ENCODE measurements around the gene PNMA5. TPM values are rescaled to one million over a fixed set of nuclear protein-coding genes. Genes with fewer than 3 reads are reported as not detected.
"Not testable (repeated sequence)": the region's sequence is repeated elsewhere in the genome, so short reads cannot be mapped to it uniquely, and the experiment has no call there.

The PNMA5 gene
- total RNA-seq, 1 experiment from 2014 or later = not detected

- Histone ChIP-seq H4K20me1 (ENCODE audit: low read length) (no peaks in the 10 kb centered on the region), H3K4me3 (ENCODE audit: low read length) (no peak overlapping the region), H3F3A (ENCODE audit: low read length, unreplicated experiment) (no peaks in the 10 kb centered on the region), H3K9me2 (replicated peaks; ENCODE audit: low read length) (no peaks in the 10 kb centered on the region), H3K9ac (ENCODE audit: low read length) (no peak overlapping the region), H3K4me2 (ENCODE audit: low read length) (no peak overlapping the region), H3K36me3 (ENCODE audit: low read depth, low read length) (no peaks in the 10 kb centered on the region), H3K27me3 (ENCODE audit: low read length) (no peaks in the 10 kb centered on the region), H3K9me3 (ENCODE audit: low read length) (no peaks in the 10 kb centered on the region), H3K79me2 (ENCODE audit: low read length) (no peaks in the 10 kb centered on the region), H3K4me1 (ENCODE audit: insufficient read depth, low read length) (no peaks in the 10 kb centered on the region), H3K27ac (ENCODE audit: low read length) (no peak overlapping the region), H2AFZ (ENCODE audit: low read length) (no peak overlapping the region)
- ChIA-PET POLR2A (ENCODE audit: unreplicated experiment) (no interaction called here), CTCF (interaction anchor here (0.6 kb wide), 1 partner anchor 33 kb away, joined by 9 read pairs; no protein-coding TSS in a partner anchor)
- no TSS peak for BruUV-seq (replicated peaks)
- TF ChIP-seq EZH2 (IDR thresholded peaks at IDR 0.05; ENCODE audit: low read length, unreplicated experiment) = no peak
- TF ChIP-seq EZH2phosphoT487 (IDR thresholded peaks at IDR 0.05; ENCODE audit: borderline replicate concordance, low read length) = no peak
- no peak for TF ChIP-seq CTCF (conservative IDR thresholded peaks at IDR 0.05; ENCODE audit: low read depth, low read length)
- no peak for DNase-seq
- intact Hi-C loops (cut with micrococcal nuclease) = no loop called here
- ATAC-seq = no peak
Measured at GRCh38 chrX:153029875-153030274, 36.0 kb upstream of the PNMA5 start.

- H3K9ac ChIP-seq (ENCODE audit: low read length) = no peak overlapping the region
- H3K9me2 ChIP-seq (replicated peaks; ENCODE audit: low read length) = no peaks in the 10 kb centered on the region
- TF ChIP-seq EZH2phosphoT487 (IDR thresholded peaks at IDR 0.05; ENCODE audit: borderline replicate concordance, low read length) (no peak), CTCF (conservative IDR thresholded peaks at IDR 0.05; ENCODE audit: low read depth, low read length) (no peak), EZH2 (IDR thresholded peaks at IDR 0.05; ENCODE audit: low read length, unreplicated experiment) (no peak)
- H3F3A ChIP-seq (ENCODE audit: low read length, unreplicated experiment) = no peaks in the 10 kb centered on the region
- ChIA-PET CTCF (interaction anchor here (0.6 kb wide), 1 partner anchor 32 kb away, joined by 9 read pairs; no protein-coding TSS in a partner anchor), POLR2A (ENCODE audit: unreplicated experiment) (no interaction called here)
- no peak overlapping the region for H2AFZ ChIP-seq (ENCODE audit: low read length)
- no peaks in the 10 kb centered on the region for H3K4me1 ChIP-seq (ENCODE audit: insufficient read depth, low read length)
- no peaks in the 10 kb centered on the region for H3K9me3 ChIP-seq (ENCODE audit: low read length)
- intact Hi-C loops (cut with micrococcal nuclease) = no loop called here
- H3K27me3 ChIP-seq (ENCODE audit: low read length) = no peaks in the 10 kb centered on the region
- no peak for DNase-seq
- no TSS peak for BruUV-seq (replicated peaks)
- no peak overlapping the region for H3K4me2 ChIP-seq (ENCODE audit: low read length)
- H3K79me2 ChIP-seq (ENCODE audit: low read length) = no peaks in the 10 kb centered on the region
- ATAC-seq = no peak
- H4K20me1 ChIP-seq (ENCODE audit: low read length) = no peaks in the 10 kb centered on the region
- H3K27ac ChIP-seq (ENCODE audit: low read length) = no peak overlapping the region
- no peaks in the 10 kb centered on the region for H3K36me3 ChIP-seq (ENCODE audit: low read depth, low read length)
- no peak overlapping the region for H3K4me3 ChIP-seq (ENCODE audit: low read length)
Measured at GRCh38 chrX:153029162-153029561, 35.2 kb upstream of the PNMA5 start.

GRCh38 chrX:153028487-153028886, 34.6 kb upstream of the PNMA5 start:
- POLR2A ChIA-PET (ENCODE audit: unreplicated experiment); BruUV-seq (replicated peaks): not testable (repeated sequence)

GRCh38 chrX:153026501-153026900, 32.6 kb upstream of the PNMA5 start:
- intact Hi-C loops (cut with micrococcal nuclease); H3K79me2 ChIP-seq (ENCODE audit: low read length); H3K9me2 ChIP-seq (replicated peaks; ENCODE audit: low read length); H2AFZ ChIP-seq (ENCODE audit: low read length); H3F3A ChIP-seq (ENCODE audit: low read length, unreplicated experiment); CTCF ChIA-PET; DNase-seq; POLR2A ChIA-PET (ENCODE audit: unreplicated experiment); ATAC-seq; H4K20me1 ChIP-seq (ENCODE audit: low read length); H3K36me3 ChIP-seq (ENCODE audit: low read depth, low read length); H3K27ac ChIP-seq (ENCODE audit: low read length); H3K4me2 ChIP-seq (ENCODE audit: low read length); H3K4me3 ChIP-seq (ENCODE audit: low read length); H3K9ac ChIP-seq (ENCODE audit: low read length); H3K4me1 ChIP-seq (ENCODE audit: insufficient read depth, low read length); H3K27me3 ChIP-seq (ENCODE audit: low read length); BruUV-seq (replicated peaks); H3K9me3 ChIP-seq (ENCODE audit: low read length): not testable (repeated sequence)

More at GRCh38 chrX:153028487-153028886, 34.6 kb upstream of the PNMA5 start:
- H3K79me2 ChIP-seq (ENCODE audit: low read length); CTCF ChIA-PET; H3K4me1 ChIP-seq (ENCODE audit: insufficient read depth, low read length); intact Hi-C loops (cut with micrococcal nuclease); H2AFZ ChIP-seq (ENCODE audit: low read length); H3K36me3 ChIP-seq (ENCODE audit: low read depth, low read length); DNase-seq; H3K9me3 ChIP-seq (ENCODE audit: low read length); H3K9ac ChIP-seq (ENCODE audit: low read length); H3K9me2 ChIP-seq (replicated peaks; ENCODE audit: low read length); H3K4me3 ChIP-seq (ENCODE audit: low read length); H4K20me1 ChIP-seq (ENCODE audit: low read length); H3F3A ChIP-seq (ENCODE audit: low read length, unreplicated experiment); H3K27ac ChIP-seq (ENCODE audit: low read length); H3K4me2 ChIP-seq (ENCODE audit: low read length); ATAC-seq; H3K27me3 ChIP-seq (ENCODE audit: low read length): not testable (repeated sequence)

Data from PC-3 (cell line).